ENCODE results near the gene SYT8.

Gene SYT8

GRCh38 chr11:1862588-1863351, 28.0 kb downstream of the SYT8 start:
- TF ChIP-seq CTCF (IDR thresholded peaks at IDR 0.05): no peak
- peaks cover 96% of the 10 kb centered on the region for H3K36me3 ChIP-seq
- H3K4me3 ChIP-seq (ENCODE audit: low read depth in 1 of 2, low read length in 1 of 2): peak overlapping the region in 1 of 2 experiments; percentile 47
- no peaks in the 10 kb centered on the region for H3K9me3 ChIP-seq
- peaks cover 49 to 98% of the 10 kb centered on the region in 2 experiments for H3K4me1 ChIP-seq (ENCODE audit: control insufficient read depth in 1 of 2, insufficient read depth in 1 of 2, low read depth in 1 of 2, low read length in 1 of 2)
- H3K27me3 ChIP-seq: no peaks in the 10 kb centered on the region
- H3K27ac ChIP-seq: peak overlapping the region; percentile 79

GRCh38 chr11:1863352-1864216, 28.8 kb downstream of the SYT8 start:
- Histone ChIP-seq H3K27me3 (no peaks in the 10 kb centered on the region), H3K9me3 (no peaks in the 10 kb centered on the region), H3K27ac (peak overlapping the region; percentile 79), H3K36me3 (peaks cover 96% of the 10 kb centered on the region), H3K4me3 (ENCODE audit: low read depth in 1 of 2, low read length in 1 of 2) (peak overlapping the region in 1 of 2 experiments; percentile 47), H3K4me1 (ENCODE audit: control insufficient read depth in 1 of 2, insufficient read depth in 1 of 2, low read depth in 1 of 2, low read length in 1 of 2) (peaks cover 41 to 98% of the 10 kb centered on the region in 2 experiments)
- TF ChIP-seq CTCF (IDR thresholded peaks at IDR 0.05): no peak

- Histone ChIP-seq H3K4me1 (ENCODE audit: control insufficient read depth in 1 of 2, insufficient read depth in 1 of 2, low read depth in 1 of 2, low read length in 1 of 2) (peaks cover 38 to 98% of the 10 kb centered on the region in 2 experiments), H3K4me3 (ENCODE audit: low read depth in 1 of 2, low read length in 1 of 2) (peak overlapping the region in 1 of 2 experiments; percentile 47), H3K27me3 (no peaks in the 10 kb centered on the region), H3K36me3 (peaks cover 96% of the 10 kb centered on the region), H3K27ac (peak overlapping the region; percentile 79), H3K9me3 (no peaks in the 10 kb centered on the region)
- TF ChIP-seq CTCF (IDR thresholded peaks at IDR 0.05): no peak
Observed at GRCh38 chr11:1864231-1864630, 29.4 kb downstream of the SYT8 start.

GRCh38 chr11:1864831-1865665, 30.3 kb downstream of the SYT8 start:
- H3K4me1 ChIP-seq (ENCODE audit: control insufficient read depth in 1 of 2, insufficient read depth in 1 of 2, low read depth in 1 of 2, low read length in 1 of 2): peaks cover 31 to 98% of the 10 kb centered on the region in 2 experiments
- peaks cover 96% of the 10 kb centered on the region for H3K36me3 ChIP-seq
- H3K9me3 ChIP-seq: no peaks in the 10 kb centered on the region
- peak overlapping the region; percentile 79 for H3K27ac ChIP-seq
- H3K4me3 ChIP-seq (ENCODE audit: low read depth in 1 of 2, low read length in 1 of 2): peak overlapping the region in 1 of 2 experiments; percentile 47
- H3K27me3 ChIP-seq: no peaks in the 10 kb centered on the region
- TF ChIP-seq CTCF (IDR thresholded peaks at IDR 0.05): no peak

GRCh38 chr11:1866226-1866625, 31.4 kb downstream of the SYT8 start:
- Histone ChIP-seq H3K9me3 (no peaks in the 10 kb centered on the region), H3K4me1 (ENCODE audit: control insufficient read depth in 1 of 2, insufficient read depth in 1 of 2, low read depth in 1 of 2, low read length in 1 of 2) (peaks cover 26 to 98% of the 10 kb centered on the region in 2 experiments), H3K27ac (peak overlapping the region; percentile 28), H3K36me3 (peaks cover 98% of the 10 kb centered on the region), H3K27me3 (no peaks in the 10 kb centered on the region), H3K4me3 (ENCODE audit: low read depth in 1 of 2, low read length in 1 of 2) (no peak overlapping the region)
- TF ChIP-seq CTCF (IDR thresholded peaks at IDR 0.05): no peak
